Left forelimb (tissue), 1 donor: ENCODE results near the gene LSM14B.
A peak's percentile ranks its signal among the peaks of the same experiment; 100 is the strongest.
"Not testable (repeated sequence)": the region's sequence is repeated elsewhere in the genome, so short reads cannot be mapped to it uniquely, and the experiment has no call there.

Source experiments
- DNase-seq: peaks from one replicate; pipeline ENCODE4 v3.0.0-alpha.2; 2018; ENCODE audit warnings: low spot score

LSM14B gene

GRCh38 chr20:62121776-62122653 is at the start of gene LSM14B:
TSS of gene LSM14B (plus strand) at chr20:62122475. CDS start at chr20:62122667, 192 bp downstream.
- peak; percentile 99 for DNase-seq

GRCh38 chr20:62073323-62073722 is 49.0 kb upstream of the LSM14B start:
- no peak for DNase-seq

- no peak for DNase-seq
These were observed 43.1 kb upstream of the LSM14B start for GRCh38 chr20:62079166-62079565.

- no peak for DNase-seq
These were observed 41.9 kb upstream of the LSM14B start for GRCh38 chr20:62080249-62080990.

GRCh38 chr20:62083312-62083711 is 39.0 kb upstream of the LSM14B start:
- DNase-seq, result no peak

GRCh38 chr20:62084224-62084623 is 38.1 kb upstream of the LSM14B start:
- not testable (repeated sequence) for DNase-seq

GRCh38 chr20:62085206-62085605 is 37.1 kb upstream of the LSM14B start:
- no peak for DNase-seq

GRCh38 chr20:62087227-62087626 is 35.0 kb upstream of the LSM14B start:
- DNase-seq, result no peak

GRCh38 chr20:62087632-62088031 is 34.6 kb upstream of the LSM14B start:
- DNase-seq, result no peak

GRCh38 chr20:62088258-62089127 is 33.8 kb upstream of the LSM14B start:
- no peak for DNase-seq

- DNase-seq, result no peak
These were observed 32.9 kb upstream of the LSM14B start for GRCh38 chr20:62089393-62089792.

- no peak for DNase-seq
These were observed 25.6 kb upstream of the LSM14B start for GRCh38 chr20:62096421-62097380.

- no peak for DNase-seq
These were observed 24.3 kb upstream of the LSM14B start for GRCh38 chr20:62097881-62098407.

GRCh38 chr20:62101078-62101477 is 21.2 kb upstream of the LSM14B start:
- DNase-seq, result no peak

- no peak for DNase-seq
These were observed 18.6 kb upstream of the LSM14B start for GRCh38 chr20:62103508-62104233.

GRCh38 chr20:62104234-62104789 is 18.0 kb upstream of the LSM14B start:
- no peak for DNase-seq

- no peak for DNase-seq
These were observed 17.4 kb upstream of the LSM14B start for GRCh38 chr20:62104791-62105345.

GRCh38 chr20:62105592-62105991 is 16.7 kb upstream of the LSM14B start:
- DNase-seq, result no peak

GRCh38 chr20:62111148-62111547 is 11.1 kb upstream of the LSM14B start:
- no peak for DNase-seq
